HepG2 (cell line): ENCODE measurements around the gene FAM118A. TPM values are rescaled to one million over a fixed set of nuclear protein-coding genes. Genes with fewer than 3 reads are reported as not detected.

Source experiments
- HNF1A ChIP-seq, 2 experiments: sonication (generic) in 1 of 2; formaldehyde crosslinking in 1 of 2; IDR thresholded peaks; 2 replicates each; pipeline versions ENCODE4 v1.4.0 to v1.6.1; 2016 to 2020; ENCODE audit warnings: borderline replicate concordance in 1 of 2, low read depth in 1 of 2, mild to moderate bottlenecking in 1 of 2, missing genetic modification reagents in 1 of 2
- MAFG ChIP-seq: sonication (generic); formaldehyde crosslinking; IDR thresholded peaks from 2 replicates; pipeline ENCODE4 v1.5.1; 2020; ENCODE audit warnings: mild to moderate bottlenecking, missing genetic modification reagents
- NCOA1 ChIP-seq: sonication (generic); formaldehyde crosslinking; IDR thresholded peaks from 2 replicates; pipeline ENCODE4 v1.9.0; 2021; ENCODE audit warnings: missing genetic modification reagents
- NFE2L1 ChIP-seq: sonication (generic); formaldehyde crosslinking; IDR thresholded peaks from 2 replicates; pipeline ENCODE4 v1.4.0; 2020; ENCODE audit warnings: missing genetic modification reagents, mild to moderate bottlenecking, borderline replicate concordance
- NR1H2 ChIP-seq: sonication (generic); formaldehyde crosslinking; IDR thresholded peaks from 2 replicates; pipeline ENCODE4 v1.8.1; 2022; ENCODE audit warnings: low read depth, missing genetic modification reagents, borderline replicate concordance
- PHF21A ChIP-seq: sonication (generic); formaldehyde crosslinking; IDR thresholded peaks from 2 replicates; pipeline ENCODE4 v1.5.0; 2020; ENCODE audit warnings: mild to moderate bottlenecking, missing genetic modification reagents
- PPARG ChIP-seq: conservative IDR thresholded peaks from 2 replicates; pipeline ENCODE4 v1.6.1; 2016; ENCODE audit warnings: missing biosample characterization, missing genetic modification reagents
- THAP9 ChIP-seq: sonication (generic); formaldehyde crosslinking; IDR thresholded peaks from 2 replicates; pipeline ENCODE4; 2020; ENCODE audit warnings: missing genetic modification reagents, mild to moderate bottlenecking, borderline replicate concordance
- USF2 ChIP-seq, 2 experiments: sonication (generic) in 1 of 2; formaldehyde crosslinking in 1 of 2; IDR thresholded peaks; 2 replicates each; pipeline versions ENCODE4 v1.5.1 to v1.6.1; 2011 to 2020; ENCODE audit warnings: borderline replicate concordance in 1 of 2, low read depth in 1 of 2, low read length in 1 of 2, mild to moderate bottlenecking in 1 of 2, missing genetic modification reagents in 1 of 2, moderate library complexity in 1 of 2
- ZNF275 ChIP-seq: sonication (generic); formaldehyde crosslinking; IDR thresholded peaks from 2 replicates; pipeline ENCODE4 v1.8.0; 2022; ENCODE audit warnings: missing genetic modification reagents, mild to moderate bottlenecking, inconsistent platforms, borderline replicate concordance
- ZNF30 ChIP-seq: sonication (generic); formaldehyde crosslinking; IDR thresholded peaks from 2 replicates; pipeline ENCODE4 v1.5.0; 2020; ENCODE audit warnings: mild to moderate bottlenecking, missing genetic modification reagents
- ZNF639 ChIP-seq: conservative IDR thresholded peaks from 2 replicates; pipeline ENCODE4 v1.6.1; 2018; ENCODE audit warnings: missing genetic modification reagents
- ZNF644 ChIP-seq: IDR thresholded peaks from 2 replicates; pipeline ENCODE4 v1.6.1; 2016; ENCODE audit warnings: low read depth
- ZNF747 ChIP-seq: sonication (generic); formaldehyde crosslinking; IDR thresholded peaks from 2 replicates; pipeline ENCODE4 v1.8.1; 2023; ENCODE audit warnings: missing genetic modification reagents, mild to moderate bottlenecking, borderline replicate concordance
- ZNF83 ChIP-seq: sonication (generic); formaldehyde crosslinking; IDR thresholded peaks from 2 replicates; pipeline ENCODE4 v1.4.0; 2020; ENCODE audit warnings: missing genetic modification reagents, mild to moderate bottlenecking, borderline replicate concordance
- polyA plus RNA-seq, 8 experiments: library from polyadenylated mRNA; depleted of rRNA in 3 of 8; stranded (reverse) in 7 of 8; unstranded in 1 of 8; fragments of >200 nt; fragmentation: Illumina TruSeq in 4 of 8; extraction: Trizol in 4 of 8; gene quantifications; 2 replicates each; pipeline versions ENCODE4 v1.2.1 to v1.2.3, GENCODE V29; 2011 to 2016; ENCODE audit warnings: low read depth in 4 of 8, missing spikeins in 1 of 8, mixed read lengths in 1 of 8; ENCODE audit not compliant: insufficient read depth in 1 of 8
- total RNA-seq, 5 experiments: library from RNA; depleted of rRNA; stranded (reverse); fragments of >200 nt; fragmentation: Illumina TruSeq; extraction: Trizol; gene quantifications; 2 replicates each; pipeline ENCODE4 v1.2.3, GENCODE V29; 2016; ENCODE audit warnings: low read depth in 1 of 5

The FAM118A gene
- total and polyA plus RNA-seq, 2 of the 13 experiments (the other 11 are each of a cell fraction or from before 2014, with no cell fraction given) = 36.7 to 48.2 TPM

GRCh38 chr22:45286854-45287551, 22.7 kb upstream of the FAM118A start (continued):
- TF ChIP-seq PHF21A (peak; percentile 78), ZNF83 (CRISPR knock-in tag) (no peak), NCOA1 (CRISPR knock-in tag) (no peak), THAP9 (CRISPR knock-in tag) (peak; percentile 50; the same call in 1 of the 2 replicates), NFE2L1 (CRISPR knock-in tag) (no peak), PPARG (CRISPR knock-in tag) (peak; percentile 53), NR1H2 (no peak), MAFG (no peak), HNF1A (IDR thresholded peaks at IDR 0.05; ENCODE audit: low read depth) (no peak), HNF1A (CRISPR knock-in tag; IDR thresholded peaks at IDR 0.05; ENCODE audit: borderline replicate concordance) (no peak; the same call in 1 of the 2 replicates), USF2 (IDR thresholded peaks at IDR 0.05; ENCODE audit: low read depth, low read length) (no peak), USF2 (CRISPR knock-in tag; IDR thresholded peaks at IDR 0.05; ENCODE audit: borderline replicate concordance) (no peak), ZNF639 (CRISPR knock-in tag) (no peak), ZNF275 (CRISPR knock-in tag) (no peak), ZNF644 (CRISPR knock-in tag) (0 out of 2 replicates have a peak, but pooled peaks have one; percentile 16), ZNF747 (CRISPR knock-in tag) (peak; percentile 38; the same call in 1 of the 2 replicates), ZNF30 (CRISPR knock-in tag) (0 out of 2 replicates have a peak, but pooled peaks have one; percentile 31)
